ENCODE measurements around the gene PTGER1. TPM values are rescaled to one million over a fixed set of nuclear protein-coding genes. Genes with fewer than 3 reads are reported as not detected.

Gene PTGER1
- total and polyA plus RNA-seq, 2 experiments from 2014 or later, result 0.57 TPM; not detected in 1

DNA sequence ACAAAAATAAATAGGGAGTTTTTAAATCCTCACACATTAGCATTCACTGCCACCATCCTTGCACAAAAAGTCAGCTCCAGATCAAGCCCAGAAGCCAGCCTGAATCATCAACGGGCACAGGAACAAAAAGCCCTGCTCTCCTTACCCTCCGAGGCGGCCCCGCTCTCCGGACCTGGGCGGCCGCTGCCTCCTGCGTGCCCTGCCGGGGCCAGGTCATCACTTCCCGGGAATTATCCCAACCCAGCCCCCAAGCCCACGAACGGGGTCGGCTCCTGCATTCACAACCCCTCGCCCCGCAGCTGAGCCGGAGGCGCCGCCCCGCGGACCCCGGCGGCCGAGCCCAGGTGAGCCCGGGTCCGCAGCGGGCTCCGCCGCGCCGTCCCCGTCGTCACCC is 42.3 kb upstream of the PTGER1 start:
- H3K36me3 ChIP-seq (ENCODE audit: insufficient read depth), result peaks cover 3% of the 10 kb centered on the region
- peaks cover 37% of the 10 kb centered on the region for H3F3A ChIP-seq (replicated peaks; ENCODE audit: low read depth)
- no peaks in the 10 kb centered on the region for H3K9me2 ChIP-seq (ENCODE audit: insufficient read depth)
- H3K4me2 ChIP-seq, result peak overlapping the region; percentile 99
- Mint-ChIP-seq H3K9me3 (no peaks in the 10 kb centered on the region; the same call in 2 of the 3 replicates), H3K27me3 (ENCODE audit: insufficient read depth, low read depth, poor library complexity) (peaks cover 11% of the 10 kb centered on the region), H3K36me3 (ENCODE audit: low read depth) (peaks cover 34% of the 10 kb centered on the region), H3K27ac (peak overlapping the region; percentile 81), H3K4me1 (peaks cover 26% of the 10 kb centered on the region), H3K4me3 (peak overlapping the region; percentile 93)
- H4K20me1 ChIP-seq (replicated peaks; ENCODE audit: insufficient read depth), result peaks cover 24% of the 10 kb centered on the region; the same call in 1 of the 2 replicates
- peaks cover 11% of the 10 kb centered on the region; the same call in 1 of the 2 replicates for H3K4me1 ChIP-seq (ENCODE audit: insufficient read depth)
- no peaks in the 10 kb centered on the region for H3K27me3 ChIP-seq (ENCODE audit: insufficient read depth)
- no peak overlapping the region for H3K27ac ChIP-seq (ENCODE audit: low read depth)
- DNase-seq (ENCODE audit: low spot score) (no peak), ATAC-seq (no peak)
- H3K79me2 ChIP-seq (replicated peaks; ENCODE audit: insufficient read depth), result peaks cover 31% of the 10 kb centered on the region
- TF ChIP-seq STAT1 (IDR thresholded peaks at IDR 0.05; ENCODE audit: unreplicated experiment) (no peak), JUNB (IDR thresholded peaks at IDR 0.05; ENCODE audit: unreplicated experiment) (no peak), CREB1 (CRISPR knock-in tag; IDR thresholded peaks at IDR 0.05; ENCODE audit: low read depth) (no peak), ZNF114 (CRISPR knock-in tag; IDR thresholded peaks at IDR 0.05) (no peak), ZNF331 (CRISPR knock-in tag; IDR thresholded peaks at IDR 0.05; ENCODE audit: low read depth) (no peak), NANOG (IDR thresholded peaks at IDR 0.05; ENCODE audit: borderline replicate concordance) (no peak)
- TF ChIP-seq, protein P1, sequence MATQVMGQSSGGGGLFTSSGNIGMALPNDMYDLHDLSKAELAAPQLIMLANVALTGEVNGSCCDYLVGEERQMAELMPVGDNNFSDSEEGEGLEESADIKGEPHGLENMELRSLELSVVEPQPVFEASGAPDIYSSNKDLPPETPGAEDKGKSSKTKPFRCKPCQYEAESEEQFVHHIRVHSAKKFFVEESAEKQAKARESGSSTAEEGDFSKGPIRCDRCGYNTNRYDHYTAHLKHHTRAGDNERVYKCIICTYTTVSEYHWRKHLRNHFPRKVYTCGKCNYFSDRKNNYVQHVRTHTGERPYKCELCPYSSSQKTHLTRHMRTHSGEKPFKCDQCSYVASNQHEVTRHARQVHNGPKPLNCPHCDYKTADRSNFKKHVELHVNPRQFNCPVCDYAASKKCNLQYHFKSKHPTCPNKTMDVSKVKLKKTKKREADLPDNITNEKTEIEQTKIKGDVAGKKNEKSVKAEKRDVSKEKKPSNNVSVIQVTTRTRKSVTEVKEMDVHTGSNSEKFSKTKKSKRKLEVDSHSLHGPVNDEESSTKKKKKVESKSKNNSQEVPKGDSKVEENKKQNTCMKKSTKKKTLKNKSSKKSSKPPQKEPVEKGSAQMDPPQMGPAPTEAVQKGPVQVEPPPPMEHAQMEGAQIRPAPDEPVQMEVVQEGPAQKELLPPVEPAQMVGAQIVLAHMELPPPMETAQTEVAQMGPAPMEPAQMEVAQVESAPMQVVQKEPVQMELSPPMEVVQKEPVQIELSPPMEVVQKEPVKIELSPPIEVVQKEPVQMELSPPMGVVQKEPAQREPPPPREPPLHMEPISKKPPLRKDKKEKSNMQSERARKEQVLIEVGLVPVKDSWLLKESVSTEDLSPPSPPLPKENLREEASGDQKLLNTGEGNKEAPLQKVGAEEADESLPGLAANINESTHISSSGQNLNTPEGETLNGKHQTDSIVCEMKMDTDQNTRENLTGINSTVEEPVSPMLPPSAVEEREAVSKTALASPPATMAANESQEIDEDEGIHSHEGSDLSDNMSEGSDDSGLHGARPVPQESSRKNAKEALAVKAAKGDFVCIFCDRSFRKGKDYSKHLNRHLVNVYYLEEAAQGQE (IDR thresholded peaks at IDR 0.05; ENCODE audit: unreplicated experiment), result no peak
- TF ChIP-seq, protein P2, sequence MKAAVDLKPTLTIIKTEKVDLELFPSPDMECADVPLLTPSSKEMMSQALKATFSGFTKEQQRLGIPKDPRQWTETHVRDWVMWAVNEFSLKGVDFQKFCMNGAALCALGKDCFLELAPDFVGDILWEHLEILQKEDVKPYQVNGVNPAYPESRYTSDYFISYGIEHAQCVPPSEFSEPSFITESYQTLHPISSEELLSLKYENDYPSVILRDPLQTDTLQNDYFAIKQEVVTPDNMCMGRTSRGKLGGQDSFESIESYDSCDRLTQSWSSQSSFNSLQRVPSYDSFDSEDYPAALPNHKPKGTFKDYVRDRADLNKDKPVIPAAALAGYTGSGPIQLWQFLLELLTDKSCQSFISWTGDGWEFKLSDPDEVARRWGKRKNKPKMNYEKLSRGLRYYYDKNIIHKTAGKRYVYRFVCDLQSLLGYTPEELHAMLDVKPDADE (IDR thresholded peaks at IDR 0.05), result no peak
- TF ChIP-seq, protein P3, sequence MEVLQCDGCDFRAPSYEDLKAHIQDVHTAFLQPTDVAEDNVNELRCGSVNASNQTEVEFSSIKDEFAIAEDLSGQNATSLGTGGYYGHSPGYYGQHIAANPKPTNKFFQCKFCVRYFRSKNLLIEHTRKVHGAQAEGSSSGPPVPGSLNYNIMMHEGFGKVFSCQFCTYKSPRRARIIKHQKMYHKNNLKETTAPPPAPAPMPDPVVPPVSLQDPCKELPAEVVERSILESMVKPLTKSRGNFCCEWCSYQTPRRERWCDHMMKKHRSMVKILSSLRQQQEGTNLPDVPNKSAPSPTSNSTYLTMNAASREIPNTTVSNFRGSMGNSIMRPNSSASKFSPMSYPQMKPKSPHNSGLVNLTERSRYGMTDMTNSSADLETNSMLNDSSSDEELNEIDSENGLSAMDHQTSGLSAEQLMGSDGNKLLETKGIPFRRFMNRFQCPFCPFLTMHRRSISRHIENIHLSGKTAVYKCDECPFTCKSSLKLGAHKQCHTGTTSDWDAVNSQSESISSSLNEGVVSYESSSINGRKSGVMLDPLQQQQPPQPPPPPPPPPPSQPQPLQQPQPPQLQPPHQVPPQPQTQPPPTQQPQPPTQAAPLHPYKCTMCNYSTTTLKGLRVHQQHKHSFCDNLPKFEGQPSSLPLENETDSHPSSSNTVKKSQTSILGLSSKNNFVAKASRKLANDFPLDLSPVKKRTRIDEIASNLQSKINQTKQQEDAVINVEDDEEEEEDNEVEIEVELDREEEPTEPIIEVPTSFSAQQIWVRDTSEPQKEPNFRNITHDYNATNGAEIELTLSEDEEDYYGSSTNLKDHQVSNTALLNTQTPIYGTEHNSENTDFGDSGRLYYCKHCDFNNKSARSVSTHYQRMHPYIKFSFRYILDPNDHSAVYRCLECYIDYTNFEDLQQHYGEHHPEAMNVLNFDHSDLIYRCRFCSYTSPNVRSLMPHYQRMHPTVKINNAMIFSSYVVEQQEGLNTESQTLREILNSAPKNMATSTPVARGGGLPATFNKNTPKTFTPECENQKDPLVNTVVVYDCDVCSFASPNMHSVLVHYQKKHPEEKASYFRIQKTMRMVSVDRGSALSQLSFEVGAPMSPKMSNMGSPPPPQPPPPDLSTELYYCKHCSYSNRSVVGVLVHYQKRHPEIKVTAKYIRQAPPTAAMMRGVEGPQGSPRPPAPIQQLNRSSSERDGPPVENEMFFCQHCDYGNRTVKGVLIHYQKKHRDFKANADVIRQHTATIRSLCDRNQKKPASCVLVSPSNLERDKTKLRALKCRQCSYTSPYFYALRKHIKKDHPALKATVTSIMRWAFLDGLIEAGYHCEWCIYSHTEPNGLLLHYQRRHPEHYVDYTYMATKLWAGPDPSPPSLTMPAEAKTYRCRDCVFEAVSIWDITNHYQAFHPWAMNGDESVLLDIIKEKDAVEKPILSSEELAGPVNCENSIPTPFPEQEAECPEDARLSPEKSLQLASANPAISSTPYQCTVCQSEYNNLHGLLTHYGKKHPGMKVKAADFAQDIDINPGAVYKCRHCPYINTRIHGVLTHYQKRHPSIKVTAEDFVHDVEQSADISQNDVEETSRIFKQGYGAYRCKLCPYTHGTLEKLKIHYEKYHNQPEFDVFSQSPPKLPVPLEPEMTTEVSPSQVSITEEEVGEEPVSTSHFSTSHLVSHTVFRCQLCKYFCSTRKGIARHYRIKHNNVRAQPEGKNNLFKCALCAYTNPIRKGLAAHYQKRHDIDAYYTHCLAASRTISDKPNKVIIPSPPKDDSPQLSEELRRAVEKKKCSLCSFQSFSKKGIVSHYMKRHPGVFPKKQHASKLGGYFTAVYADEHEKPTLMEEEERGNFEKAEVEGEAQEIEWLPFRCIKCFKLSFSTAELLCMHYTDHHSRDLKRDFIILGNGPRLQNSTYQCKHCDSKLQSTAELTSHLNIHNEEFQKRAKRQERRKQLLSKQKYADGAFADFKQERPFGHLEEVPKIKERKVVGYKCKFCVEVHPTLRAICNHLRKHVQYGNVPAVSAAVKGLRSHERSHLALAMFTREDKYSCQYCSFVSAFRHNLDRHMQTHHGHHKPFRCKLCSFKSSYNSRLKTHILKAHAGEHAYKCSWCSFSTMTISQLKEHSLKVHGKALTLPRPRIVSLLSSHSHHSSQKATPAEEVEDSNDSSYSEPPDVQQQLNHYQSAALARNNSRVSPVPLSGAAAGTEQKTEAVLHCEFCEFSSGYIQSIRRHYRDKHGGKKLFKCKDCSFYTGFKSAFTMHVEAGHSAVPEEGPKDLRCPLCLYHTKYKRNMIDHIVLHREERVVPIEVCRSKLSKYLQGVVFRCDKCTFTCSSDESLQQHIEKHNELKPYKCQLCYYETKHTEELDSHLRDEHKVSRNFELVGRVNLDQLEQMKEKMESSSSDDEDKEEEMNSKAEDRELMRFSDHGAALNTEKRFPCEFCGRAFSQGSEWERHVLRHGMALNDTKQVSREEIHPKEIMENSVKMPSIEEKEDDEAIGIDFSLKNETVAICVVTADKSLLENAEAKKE (CRISPR knock-in tag; IDR thresholded peaks at IDR 0.05), result no peak
- peak overlapping the region; percentile 97 for H3K4me3 ChIP-seq
- no peak overlapping the region for H2AFZ ChIP-seq

All from GM23338 (cell line).